ENCODE measurements around the gene MST1.

The MST1 gene
- total RNA-seq = 2.6 to 4.3 (median 2.9) reads per million in 4 donors

- DNase-seq = peak; percentile 82 to 91 (median 90)
Observed at GRCh38 chr3:49689046-49689907, at the start of gene MST1, which contains the start of gene RNF123. MST1 (minus strand) TSS chr3:49689474; CDS start chr3:49688691, 783 bp downstream. RNF123 (plus strand) TSS chr3:49689557; CDS start chr3:49691166, 1,609 bp downstream.

- DNase-seq = no peak
Observed at GRCh38 chr3:49738067-49738713, 48.9 kb upstream of the MST1 start.

GRCh38 chr3:49734752-49735151 lies 45.5 kb upstream of the MST1 start:
- no peak for DNase-seq

GRCh38 chr3:49733551-49733950 lies 44.3 kb upstream of the MST1 start:
- DNase-seq = no peak

- DNase-seq = no peak
Observed at GRCh38 chr3:49732597-49732996, 43.3 kb upstream of the MST1 start.

GRCh38 chr3:49729966-49730609 lies 40.8 kb upstream of the MST1 start:
- no peak for DNase-seq

GRCh38 chr3:49727924-49728361 lies 38.7 kb upstream of the MST1 start:
- no peak for DNase-seq

GRCh38 chr3:49727154-49727923 lies 38.1 kb upstream of the MST1 start:
- DNase-seq = no peak

- DNase-seq = no peak
Observed at GRCh38 chr3:49725906-49726681, 36.8 kb upstream of the MST1 start.

GRCh38 chr3:49724586-49724985 lies 35.3 kb upstream of the MST1 start:
- peak; percentile 25 to 46 (median 33) for DNase-seq

- peak; percentile 83 to 97 (median 88) for DNase-seq
Observed at GRCh38 chr3:49723628-49724551, 34.6 kb upstream of the MST1 start, which contains the start of gene GMPPB. GMPPB (minus strand) TSS chr3:49723951; CDS start chr3:49723726, 225 bp downstream.

GRCh38 chr3:49723296-49723627 lies 34.0 kb upstream of the MST1 start:
- DNase-seq = peak; percentile 40 to 69 (median 57)

- DNase-seq = no peak
Observed at GRCh38 chr3:49722896-49723295, 33.6 kb upstream of the MST1 start.

GRCh38 chr3:49721896-49722781 lies 32.9 kb upstream of the MST1 start:
- no peak for DNase-seq

- DNase-seq = no peak
Observed at GRCh38 chr3:49721596-49721895, 32.3 kb upstream of the MST1 start.

GRCh38 chr3:49720855-49721595 lies 31.8 kb upstream of the MST1 start:
- DNase-seq = no peak

- DNase-seq = peak; percentile 84 to 91 (median 86)
Observed at GRCh38 chr3:49719214-49719884, 30.1 kb upstream of the MST1 start, which contains the start of gene AMIGO3. AMIGO3 (minus strand) TSS chr3:49719684; CDS start chr3:49719465, 219 bp downstream.

GRCh38 chr3:49718858-49719213 lies 29.6 kb upstream of the MST1 start:
- DNase-seq = no peak
